ENCODE results near the gene ATRAID.
"Not testable (repeated sequence)": the region's sequence is repeated elsewhere in the genome, so short reads cannot be mapped to it uniquely, and the experiment has no call there.

ATRAID gene

DNA sequence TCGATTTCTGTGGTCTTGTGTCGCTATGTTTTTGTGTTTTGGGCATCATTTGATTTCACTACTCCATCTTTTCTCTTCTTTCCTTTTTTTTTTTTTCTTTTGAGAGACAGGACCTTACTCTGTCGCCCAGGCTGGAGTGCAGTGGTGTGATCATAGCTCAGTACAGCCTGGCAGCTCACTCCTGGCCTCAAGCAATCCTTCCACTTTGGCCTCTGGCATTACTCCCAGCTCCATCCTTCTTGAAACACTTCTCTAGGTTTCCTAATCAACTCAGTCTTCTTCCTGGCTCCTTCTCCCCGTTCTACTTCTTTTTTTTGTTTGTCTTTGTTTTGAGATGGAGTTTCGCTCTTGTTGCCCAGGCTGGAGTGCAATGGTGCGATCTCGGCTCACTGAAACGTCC lies 36.5 kb upstream of the ATRAID start:
- no peaks in the 10 kb centered on the region for H3K36me3 ChIP-seq (ENCODE audit: low read length)
- H3K27me3 ChIP-seq (ENCODE audit: low read length) = no peaks in the 10 kb centered on the region
- no peak for TF ChIP-seq EZH2phosphoT487 (conservative IDR thresholded peaks at IDR 0.05; ENCODE audit: low read length)
- TF ChIP-seq, protein P1, sequence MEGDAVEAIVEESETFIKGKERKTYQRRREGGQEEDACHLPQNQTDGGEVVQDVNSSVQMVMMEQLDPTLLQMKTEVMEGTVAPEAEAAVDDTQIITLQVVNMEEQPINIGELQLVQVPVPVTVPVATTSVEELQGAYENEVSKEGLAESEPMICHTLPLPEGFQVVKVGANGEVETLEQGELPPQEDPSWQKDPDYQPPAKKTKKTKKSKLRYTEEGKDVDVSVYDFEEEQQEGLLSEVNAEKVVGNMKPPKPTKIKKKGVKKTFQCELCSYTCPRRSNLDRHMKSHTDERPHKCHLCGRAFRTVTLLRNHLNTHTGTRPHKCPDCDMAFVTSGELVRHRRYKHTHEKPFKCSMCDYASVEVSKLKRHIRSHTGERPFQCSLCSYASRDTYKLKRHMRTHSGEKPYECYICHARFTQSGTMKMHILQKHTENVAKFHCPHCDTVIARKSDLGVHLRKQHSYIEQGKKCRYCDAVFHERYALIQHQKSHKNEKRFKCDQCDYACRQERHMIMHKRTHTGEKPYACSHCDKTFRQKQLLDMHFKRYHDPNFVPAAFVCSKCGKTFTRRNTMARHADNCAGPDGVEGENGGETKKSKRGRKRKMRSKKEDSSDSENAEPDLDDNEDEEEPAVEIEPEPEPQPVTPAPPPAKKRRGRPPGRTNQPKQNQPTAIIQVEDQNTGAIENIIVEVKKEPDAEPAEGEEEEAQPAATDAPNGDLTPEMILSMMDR (IDR thresholded peaks at IDR 0.05; ENCODE audit: insufficient read depth, low read length, poor library complexity, severe bottlenecking) = no peak

DNA sequence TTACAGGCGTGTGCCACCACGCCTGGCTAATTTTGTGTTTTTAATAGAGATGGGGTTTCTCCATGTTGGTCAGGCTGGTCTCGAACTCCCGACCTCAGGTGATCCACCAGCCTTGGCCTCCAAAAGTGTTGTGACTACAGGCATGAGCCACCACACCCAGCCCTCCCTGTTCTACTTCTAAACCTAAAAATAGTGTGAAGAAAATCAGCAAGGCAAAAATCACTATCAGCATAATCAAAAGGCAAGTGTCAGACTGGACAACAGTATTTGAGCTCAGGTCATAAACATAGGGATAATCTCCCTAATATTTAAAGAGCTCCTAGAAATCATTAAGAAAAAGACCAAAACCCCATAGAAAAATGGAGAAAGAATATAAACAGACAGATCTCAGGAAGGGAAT lies 36.1 kb upstream of the ATRAID start:
- not testable (repeated sequence) for H3K9me2 ChIP-seq (replicated peaks; ENCODE audit: insufficient read depth, low read length); H2AFZ ChIP-seq (ENCODE audit: low read depth, low read length, severe bottlenecking); H3K27me3 ChIP-seq (ENCODE audit: low read length); H3K36me3 ChIP-seq (ENCODE audit: low read length); H4K20me1 ChIP-seq (ENCODE audit: low read depth, low read length); H3K9ac ChIP-seq (ENCODE audit: low read length); H3K4me3 ChIP-seq (ENCODE audit: insufficient read depth, low read length, poor library complexity, severe bottlenecking); H3F3A ChIP-seq (ENCODE audit: insufficient read depth); H3K9me3 ChIP-seq (ENCODE audit: insufficient read depth, low read length); H3K4me2 ChIP-seq (ENCODE audit: low read depth, low read length, poor library complexity, severe bottlenecking); H3K27ac ChIP-seq (ENCODE audit: low read depth, low read length); H3K79me2 ChIP-seq (ENCODE audit: insufficient read depth, low read length)

More for the DNA sequence above, 36.5 kb upstream of the ATRAID start:
- Histone ChIP-seq H3K4me3 (ENCODE audit: insufficient read depth, low read length, poor library complexity, severe bottlenecking) (no peak overlapping the region), H3F3A (ENCODE audit: insufficient read depth) (no peaks in the 10 kb centered on the region), H3K4me2 (ENCODE audit: low read depth, low read length, poor library complexity, severe bottlenecking) (no peak overlapping the region), H2AFZ (ENCODE audit: low read depth, low read length, severe bottlenecking) (no peak overlapping the region), H3K79me2 (ENCODE audit: insufficient read depth, low read length) (no peaks in the 10 kb centered on the region), H3K27ac (ENCODE audit: low read depth, low read length) (no peak overlapping the region), H3K9me3 (ENCODE audit: insufficient read depth, low read length) (no peaks in the 10 kb centered on the region), H3K9ac (ENCODE audit: low read length) (no peak overlapping the region), H3K9me2 (replicated peaks; ENCODE audit: insufficient read depth, low read length) (no peaks in the 10 kb centered on the region), H4K20me1 (ENCODE audit: low read depth, low read length) (no peaks in the 10 kb centered on the region)

DNA sequence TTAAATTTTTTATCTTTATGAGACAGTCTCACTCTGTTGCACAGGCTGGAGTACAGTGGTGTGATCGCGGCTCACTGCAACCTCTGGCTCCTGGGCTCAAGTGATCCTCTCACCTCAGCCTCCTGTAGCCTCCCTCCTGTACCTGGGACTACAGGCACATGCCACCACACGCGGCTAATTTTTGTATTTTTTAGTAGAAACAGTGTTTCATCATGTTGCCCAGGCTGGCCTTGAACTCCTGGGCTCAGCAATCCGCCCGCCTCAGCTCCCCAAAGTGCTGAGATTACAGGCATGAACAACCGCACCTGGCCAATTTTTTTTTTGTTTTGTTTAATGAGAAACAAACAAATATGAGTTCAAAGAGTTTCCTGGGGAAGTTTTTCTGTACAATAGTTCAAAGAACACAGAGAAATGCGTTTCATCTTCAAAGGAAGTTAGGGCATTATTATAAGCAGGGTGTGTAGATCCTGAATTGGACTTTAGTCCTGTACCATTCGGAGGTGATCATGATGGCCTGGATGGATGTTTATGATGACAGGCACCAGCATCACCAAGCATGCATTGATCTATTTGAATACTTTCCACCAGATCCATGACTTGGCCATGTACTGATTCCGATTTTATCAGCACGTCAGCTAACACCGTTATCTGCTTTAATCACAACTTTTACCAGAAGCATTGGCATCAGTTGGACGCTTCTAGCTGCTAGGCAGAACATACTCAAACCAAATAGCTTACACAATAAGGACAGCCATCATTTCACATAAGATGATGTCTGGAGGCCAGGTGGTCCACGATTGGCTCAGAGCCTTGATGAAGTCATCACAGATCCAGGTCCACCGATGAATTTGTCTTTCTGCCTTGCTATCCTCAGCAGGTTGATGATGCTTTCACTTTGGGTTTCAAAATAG lies 34.1 kb upstream of the ATRAID start:
- Histone ChIP-seq H3F3A (ENCODE audit: insufficient read depth) (no peaks in the 10 kb centered on the region), H3K27ac (ENCODE audit: low read depth, low read length) (no peak overlapping the region), H3K9me2 (replicated peaks; ENCODE audit: insufficient read depth, low read length) (no peaks in the 10 kb centered on the region), H3K27me3 (ENCODE audit: low read length) (no peaks in the 10 kb centered on the region), H4K20me1 (ENCODE audit: low read depth, low read length) (no peaks in the 10 kb centered on the region), H3K36me3 (ENCODE audit: low read length) (no peaks in the 10 kb centered on the region), H3K9me3 (ENCODE audit: insufficient read depth, low read length) (no peaks in the 10 kb centered on the region), H3K79me2 (ENCODE audit: insufficient read depth, low read length) (no peaks in the 10 kb centered on the region), H2AFZ (ENCODE audit: low read depth, low read length, severe bottlenecking) (no peak overlapping the region), H3K4me2 (ENCODE audit: low read depth, low read length, poor library complexity, severe bottlenecking) (no peak overlapping the region), H3K9ac (ENCODE audit: low read length) (no peak overlapping the region), H3K4me3 (ENCODE audit: insufficient read depth, low read length, poor library complexity, severe bottlenecking) (no peak overlapping the region)
- TF ChIP-seq, protein P1 (IDR thresholded peaks at IDR 0.05; ENCODE audit: insufficient read depth, low read length, poor library complexity, severe bottlenecking) = no peak
- no peak for TF ChIP-seq EZH2phosphoT487 (conservative IDR thresholded peaks at IDR 0.05; ENCODE audit: low read length)

DNA sequence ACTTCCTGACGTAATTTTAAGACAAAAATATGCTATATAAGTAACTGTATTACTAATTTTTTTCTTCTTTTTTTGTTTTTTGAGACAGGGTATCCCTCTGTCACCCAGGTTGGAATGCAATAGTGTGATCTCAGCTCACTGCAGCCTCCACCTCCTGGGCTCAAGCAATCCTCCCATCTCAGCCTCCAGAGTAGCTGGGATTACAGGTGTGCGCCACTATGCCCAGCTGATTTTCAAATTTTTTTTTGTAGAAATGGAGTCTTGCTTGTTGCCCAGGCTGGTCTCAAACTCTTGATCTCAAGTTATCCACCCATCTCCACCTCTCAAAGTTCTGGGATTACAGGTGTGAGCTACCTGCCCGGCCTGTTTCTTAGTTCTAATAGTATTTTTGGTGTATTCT lies 33.4 kb upstream of the ATRAID start:
- no peaks in the 10 kb centered on the region for H3K79me2 ChIP-seq (ENCODE audit: insufficient read depth, low read length)
- no peak overlapping the region for H3K4me2 ChIP-seq (ENCODE audit: low read depth, low read length, poor library complexity, severe bottlenecking)
- no peaks in the 10 kb centered on the region for H3K36me3 ChIP-seq (ENCODE audit: low read length)
- H3K4me3 ChIP-seq (ENCODE audit: insufficient read depth, low read length, poor library complexity, severe bottlenecking) = no peak overlapping the region
- H3K9me2 ChIP-seq (replicated peaks; ENCODE audit: insufficient read depth, low read length) = no peaks in the 10 kb centered on the region
- no peak overlapping the region for H3K27ac ChIP-seq (ENCODE audit: low read depth, low read length)
- no peaks in the 10 kb centered on the region for H3K9me3 ChIP-seq (ENCODE audit: insufficient read depth, low read length)
- H3K27me3 ChIP-seq (ENCODE audit: low read length) = no peaks in the 10 kb centered on the region
- H2AFZ ChIP-seq (ENCODE audit: low read depth, low read length, severe bottlenecking) = no peak overlapping the region
- no peaks in the 10 kb centered on the region for H4K20me1 ChIP-seq (ENCODE audit: low read depth, low read length)
- TF ChIP-seq, protein P1 (IDR thresholded peaks at IDR 0.05; ENCODE audit: insufficient read depth, low read length, poor library complexity, severe bottlenecking) = no peak
- TF ChIP-seq EZH2phosphoT487 (conservative IDR thresholded peaks at IDR 0.05; ENCODE audit: low read length) = no peak
- H3K9ac ChIP-seq (ENCODE audit: low read length) = no peak overlapping the region
- no peaks in the 10 kb centered on the region for H3F3A ChIP-seq (ENCODE audit: insufficient read depth)

Measured in SU-DHL-6 (cell line).